ENCODE data around the gene FCHSD2.
"Not testable (repeated sequence)": the region's sequence is repeated elsewhere in the genome, so short reads cannot be mapped to it uniquely, and the experiment has no call there.

FCHSD2 gene

GRCh38 chr11:72813740-72814285, 328.3 kb downstream of the FCHSD2 start:
- peak; percentile 58 for DNase-seq

- no peak for DNase-seq
These were observed 329.0 kb downstream of the FCHSD2 start for GRCh38 chr11:72812967-72813739.

GRCh38 chr11:72812604-72812966, 329.5 kb downstream of the FCHSD2 start:
- DNase-seq: peak; percentile 51

GRCh38 chr11:72811686-72812085, 330.4 kb downstream of the FCHSD2 start:
- DNase-seq: not testable (repeated sequence)

- DNase-seq: no peak
These were observed 333.8 kb downstream of the FCHSD2 start for GRCh38 chr11:72808331-72808798.

GRCh38 chr11:72807792-72808191, 334.3 kb downstream of the FCHSD2 start:
- no peak for DNase-seq

- DNase-seq: no peak
These were observed 335.0 kb downstream of the FCHSD2 start for GRCh38 chr11:72807021-72807693.

- DNase-seq: not testable (repeated sequence)
These were observed 335.7 kb downstream of the FCHSD2 start for GRCh38 chr11:72806378-72806777.

- no peak for DNase-seq
These were observed 336.9 kb downstream of the FCHSD2 start for GRCh38 chr11:72805216-72805615.

- no peak for DNase-seq
These were observed 339.3 kb downstream of the FCHSD2 start for GRCh38 chr11:72802822-72803221.

GRCh38 chr11:72799441-72799840, 342.7 kb downstream of the FCHSD2 start:
- no peak for DNase-seq

GRCh38 chr11:72798361-72798760, 343.8 kb downstream of the FCHSD2 start:
- no peak for DNase-seq

- DNase-seq: peak; percentile 92
These were observed 348.4 kb downstream of the FCHSD2 start, which contains the start of gene STARD10 for GRCh38 chr11:72793425-72794367. TSS of gene STARD10 (minus strand) at chr11:72794047. CDS start at chr11:72781181, 12,866 bp downstream.

- no peak for DNase-seq
These were observed 349.1 kb downstream of the FCHSD2 start for GRCh38 chr11:72793076-72793424.

- no peak for DNase-seq
These were observed 349.6 kb downstream of the FCHSD2 start for GRCh38 chr11:72792437-72793021.

GRCh38 chr11:72791228-72791627, 350.9 kb downstream of the FCHSD2 start:
- DNase-seq: not testable (repeated sequence)

GRCh38 chr11:72789493-72790131, 352.5 kb downstream of the FCHSD2 start:
- no peak for DNase-seq

- DNase-seq: no peak
These were observed 353.9 kb downstream of the FCHSD2 start for GRCh38 chr11:72788241-72788640.

- DNase-seq: no peak
These were observed 354.7 kb downstream of the FCHSD2 start for GRCh38 chr11:72787216-72788104.
